Measurements from ENCODE around the gene UFD1. TPM values are rescaled to one million over a fixed set of nuclear protein-coding genes. Genes with fewer than 3 reads are reported as not detected.
A peak's percentile ranks its signal among the peaks of the same experiment; 100 is the strongest.

UFD1 gene
- total RNA-seq, 4 donors from 2014 or later: 27.9 to 56.1 (median 52.5) TPM

DNA sequence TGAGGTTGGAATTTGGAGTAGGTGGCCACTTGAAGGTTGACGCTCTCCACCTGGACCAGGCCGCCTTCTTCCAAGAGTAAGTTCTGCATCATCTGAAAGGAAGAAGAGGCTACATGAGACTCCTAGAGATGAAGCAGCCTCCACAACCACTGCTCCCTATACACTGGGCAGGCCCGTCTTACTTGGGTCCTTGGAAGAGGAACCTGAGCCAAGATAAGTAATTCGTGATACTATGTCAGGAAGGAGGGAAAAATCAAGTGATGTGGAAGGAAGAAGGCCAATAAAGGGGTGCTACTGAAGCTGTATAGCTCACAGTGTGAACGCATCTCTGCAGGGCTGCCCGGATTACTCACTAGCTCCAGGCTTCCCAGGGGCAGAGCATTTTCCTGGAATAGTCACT is 11.1 kb downstream of the UFD1 start:
- no peaks in the 10 kb centered on the region for H3K9me3 ChIP-seq
- H3K27me3 ChIP-seq: no peaks in the 10 kb centered on the region
- no peak overlapping the region for H3K27ac ChIP-seq
- no peak overlapping the region for H3K4me3 ChIP-seq
- no peak for TF ChIP-seq EP300 (IDR thresholded peaks at IDR 0.05)
- TF ChIP-seq, protein P1, sequence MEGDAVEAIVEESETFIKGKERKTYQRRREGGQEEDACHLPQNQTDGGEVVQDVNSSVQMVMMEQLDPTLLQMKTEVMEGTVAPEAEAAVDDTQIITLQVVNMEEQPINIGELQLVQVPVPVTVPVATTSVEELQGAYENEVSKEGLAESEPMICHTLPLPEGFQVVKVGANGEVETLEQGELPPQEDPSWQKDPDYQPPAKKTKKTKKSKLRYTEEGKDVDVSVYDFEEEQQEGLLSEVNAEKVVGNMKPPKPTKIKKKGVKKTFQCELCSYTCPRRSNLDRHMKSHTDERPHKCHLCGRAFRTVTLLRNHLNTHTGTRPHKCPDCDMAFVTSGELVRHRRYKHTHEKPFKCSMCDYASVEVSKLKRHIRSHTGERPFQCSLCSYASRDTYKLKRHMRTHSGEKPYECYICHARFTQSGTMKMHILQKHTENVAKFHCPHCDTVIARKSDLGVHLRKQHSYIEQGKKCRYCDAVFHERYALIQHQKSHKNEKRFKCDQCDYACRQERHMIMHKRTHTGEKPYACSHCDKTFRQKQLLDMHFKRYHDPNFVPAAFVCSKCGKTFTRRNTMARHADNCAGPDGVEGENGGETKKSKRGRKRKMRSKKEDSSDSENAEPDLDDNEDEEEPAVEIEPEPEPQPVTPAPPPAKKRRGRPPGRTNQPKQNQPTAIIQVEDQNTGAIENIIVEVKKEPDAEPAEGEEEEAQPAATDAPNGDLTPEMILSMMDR (IDR thresholded peaks at IDR 0.05): no peak
- no peak for TF ChIP-seq POLR2AphosphoS5 (IDR thresholded peaks at IDR 0.05)
- no peak for TF ChIP-seq POLR2A (IDR thresholded peaks at IDR 0.05)
- DNase-seq (ENCODE audit: low spot score in 2 of 2): no peak
- 96% methylated on average over 6 of the region's 6 CpGs for WGBS
- H3K36me3 ChIP-seq: peaks cover 92% of the 10 kb centered on the region
- peaks cover 3% of the 10 kb centered on the region for H3K4me1 ChIP-seq

DNA sequence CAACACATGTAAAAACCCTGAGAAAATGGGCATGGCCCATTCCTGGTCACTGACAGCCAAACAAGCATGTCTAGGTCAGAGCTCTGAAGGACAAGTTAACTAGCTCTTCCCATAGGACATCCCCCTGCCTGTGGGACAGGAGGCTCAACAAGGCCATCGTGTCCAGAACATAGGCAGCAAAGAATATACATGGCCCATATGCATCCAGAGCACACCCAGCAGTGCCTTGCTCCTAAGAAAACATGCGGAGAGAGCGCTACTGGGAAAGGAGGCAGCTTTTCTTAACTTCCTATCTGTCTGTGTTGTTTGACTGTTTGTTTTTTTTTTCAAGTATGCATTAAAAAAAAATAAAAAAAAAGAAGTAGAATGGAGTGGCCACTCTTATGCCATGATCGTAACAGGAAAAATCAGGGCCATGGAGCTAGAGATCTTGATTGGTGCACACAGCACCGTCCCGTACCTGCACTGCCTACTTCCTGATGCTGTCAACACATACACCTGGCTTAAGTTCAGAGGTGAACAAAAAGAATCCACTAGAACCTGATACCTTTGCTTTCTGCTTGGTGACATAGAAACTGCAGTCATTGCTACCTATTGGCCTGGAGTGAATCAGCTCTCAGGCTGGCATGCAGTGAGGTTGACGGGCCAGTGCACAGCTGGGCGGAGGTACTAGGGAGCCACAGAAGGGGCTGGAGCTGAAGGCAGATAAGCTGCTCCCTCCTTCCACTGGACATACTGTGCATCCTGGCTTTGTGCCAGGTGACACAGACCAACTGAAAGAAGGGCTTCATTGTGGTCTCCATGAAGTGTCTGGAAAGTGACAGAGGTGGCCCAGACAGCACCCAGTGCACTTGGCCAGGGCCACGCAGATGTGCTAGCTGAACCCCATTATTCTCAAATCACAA is 11.9 kb downstream of the UFD1 start:
- DNase-seq (ENCODE audit: low spot score in 2 of 2): no peak
- 91% methylated on average over 9 of the region's 9 CpGs for WGBS
- no peaks in the 10 kb centered on the region for H3K27me3 ChIP-seq
- no peaks in the 10 kb centered on the region for H3K9me3 ChIP-seq
- peaks cover 90% of the 10 kb centered on the region for H3K36me3 ChIP-seq
- TF ChIP-seq POLR2A (IDR thresholded peaks at IDR 0.05) (no peak), POLR2AphosphoS5 (IDR thresholded peaks at IDR 0.05) (no peak), EP300 (IDR thresholded peaks at IDR 0.05) (no peak)
- TF ChIP-seq, protein P1 (IDR thresholded peaks at IDR 0.05): no peak
- H3K4me1 ChIP-seq: peaks cover 3% of the 10 kb centered on the region
- H3K27ac ChIP-seq: no peak overlapping the region
- no peak overlapping the region for H3K4me3 ChIP-seq

DNA sequence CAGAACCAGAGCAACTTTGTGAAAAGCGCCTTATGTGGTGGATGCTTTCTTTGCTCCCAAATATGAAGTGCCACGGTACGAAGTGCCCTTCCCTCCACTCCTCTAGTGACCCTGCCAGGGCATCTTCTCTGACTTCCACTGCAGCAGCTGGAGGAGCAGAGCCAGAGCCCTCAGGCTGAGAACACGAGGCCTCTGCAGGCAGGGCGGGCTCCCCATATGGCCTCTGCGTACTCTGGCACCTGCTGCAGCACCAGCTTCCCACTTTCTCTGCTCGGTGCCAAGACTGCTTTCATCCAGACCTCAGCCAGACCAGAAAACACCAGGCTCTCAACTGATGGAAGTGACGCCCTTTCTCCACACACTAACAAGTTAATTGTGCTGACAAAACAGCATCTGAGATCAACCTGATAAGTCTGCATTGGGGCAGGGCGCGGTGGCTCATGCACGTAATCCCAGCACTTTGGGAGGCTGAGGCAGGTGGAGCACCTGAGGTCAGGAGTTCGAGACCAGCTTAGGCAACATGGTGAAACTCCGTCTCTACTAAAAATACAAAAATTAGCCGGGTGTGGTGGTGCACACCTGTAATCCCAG is 12.8 kb downstream of the UFD1 start:
- Histone ChIP-seq H3K27ac (no peak overlapping the region), H3K9me3 (no peaks in the 10 kb centered on the region), H3K4me3 (no peak overlapping the region), H3K4me1 (peaks cover 3% of the 10 kb centered on the region), H3K27me3 (no peaks in the 10 kb centered on the region), H3K36me3 (peaks cover 87% of the 10 kb centered on the region)
- 74% methylated on average over 13 of the region's 14 CpGs for WGBS
- TF ChIP-seq EP300 (IDR thresholded peaks at IDR 0.05): no peak
- no peak for TF ChIP-seq POLR2AphosphoS5 (IDR thresholded peaks at IDR 0.05)
- no peak for TF ChIP-seq POLR2A (IDR thresholded peaks at IDR 0.05)
- TF ChIP-seq, protein P1 (IDR thresholded peaks at IDR 0.05): no peak
- peak in 1 of 2 donors; percentile 45 for DNase-seq (ENCODE audit: low spot score in 2 of 2)

DNA sequence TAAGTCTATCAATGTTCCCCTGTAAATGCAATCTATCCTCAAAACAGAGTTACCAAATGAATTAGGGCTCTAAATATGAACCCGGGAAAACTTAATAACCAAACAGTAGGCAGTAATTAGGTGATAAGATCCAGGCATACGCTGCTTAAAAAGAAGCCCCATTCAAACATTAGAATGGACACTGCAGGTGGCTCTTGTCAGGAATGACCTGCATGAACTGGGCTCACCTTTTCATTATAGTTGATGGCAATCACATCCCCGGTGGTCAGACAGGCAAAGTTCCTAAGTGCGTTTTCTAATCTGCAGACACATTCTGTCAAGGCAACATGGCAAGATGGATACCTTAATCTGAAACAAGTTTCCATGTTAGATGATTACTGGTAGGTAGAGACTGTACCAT is 14.0 kb downstream of the UFD1 start:
- Histone ChIP-seq H3K27ac (no peak overlapping the region), H3K9me3 (no peaks in the 10 kb centered on the region), H3K4me3 (no peak overlapping the region), H3K36me3 (peaks cover 80% of the 10 kb centered on the region), H3K4me1 (peaks cover 3% of the 10 kb centered on the region), H3K27me3 (no peaks in the 10 kb centered on the region)
- 90% methylated on average over 4 of the region's 4 CpGs for WGBS
- DNase-seq (ENCODE audit: low spot score in 2 of 2): no peak
- no peak for TF ChIP-seq POLR2AphosphoS5 (IDR thresholded peaks at IDR 0.05)
- TF ChIP-seq POLR2A (IDR thresholded peaks at IDR 0.05): no peak
- TF ChIP-seq, protein P1 (IDR thresholded peaks at IDR 0.05): no peak
- TF ChIP-seq EP300 (IDR thresholded peaks at IDR 0.05): no peak

DNA sequence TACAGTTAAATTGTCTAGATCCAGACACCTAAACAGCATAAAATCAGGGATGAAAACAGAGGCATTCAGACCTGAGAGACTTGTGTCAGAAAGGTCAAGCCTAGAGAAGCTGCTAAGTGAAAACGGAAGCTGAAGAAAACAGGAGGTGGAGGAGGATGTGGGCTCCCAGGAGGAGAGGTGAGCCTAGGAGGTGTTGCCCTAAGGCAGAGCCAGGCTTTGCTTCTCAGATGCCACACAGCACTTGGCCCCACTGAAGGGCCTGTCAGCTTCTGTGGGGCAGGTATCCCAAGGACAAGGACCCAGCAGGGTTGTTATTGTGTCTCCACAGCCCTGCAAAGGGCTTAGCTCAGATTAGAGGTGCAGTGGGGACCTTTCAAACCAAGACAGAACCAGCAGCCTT is 14.4 kb downstream of the UFD1 start:
- H3K4me1 ChIP-seq: peaks cover 3% of the 10 kb centered on the region
- no peak for TF ChIP-seq POLR2A (IDR thresholded peaks at IDR 0.05)
- TF ChIP-seq EP300 (IDR thresholded peaks at IDR 0.05): no peak
- TF ChIP-seq, protein P1 (IDR thresholded peaks at IDR 0.05): no peak
- no peak for TF ChIP-seq POLR2AphosphoS5 (IDR thresholded peaks at IDR 0.05)
- H3K27me3 ChIP-seq: no peaks in the 10 kb centered on the region
- 82% methylated on average over 1 of the region's 1 CpG for WGBS
- H3K9me3 ChIP-seq: no peaks in the 10 kb centered on the region
- H3K4me3 ChIP-seq: no peak overlapping the region
- peak in 1 of 2 donors; percentile 32 for DNase-seq (ENCODE audit: low spot score in 2 of 2)
- H3K36me3 ChIP-seq: peaks cover 76% of the 10 kb centered on the region
- H3K27ac ChIP-seq: no peak overlapping the region
